HCT116 (cell line): ENCODE results near the gene PPP1R1A. TPM values are rescaled to one million over a fixed set of nuclear protein-coding genes. Genes with fewer than 3 reads are reported as not detected.

Experiments
- ATAC-seq: fragments of 200-7000 bp; cut with Tn5 transposase; 2 replicates; pipeline ENCODE4 v1.9.1; 2020; ENCODE audit warnings: mild to moderate bottlenecking, moderate library complexity
- BruUV-seq: library from RNA; stranded (reverse); fragments of 400-500 nt; replicated peaks from 2 replicates; lab custom pipeline; 2021; lab: Mats Ljungman, UMichigan
- CTCF ChIA-PET: fragments of 300-600 bp; sonication (Branson Sonifier 250); formaldehyde crosslinking; loops from one replicate; lab custom pipeline; 2021; ENCODE audit warnings: antibody characterized with exemption; lab: Charles Lee
- POLR2A ChIA-PET: fragments of 300-600, 350-600 bp; sonication (Branson Sonifier 250); formaldehyde crosslinking; loops from one replicate; lab custom pipeline; 2021; ENCODE audit warnings: antibody characterized with exemption; lab: Charles Lee
- RAD21 ChIA-PET, 2 experiments: fragments of 300-600 bp; sonication (Branson Sonifier 250); formaldehyde crosslinking; loops; one replicate each; lab custom pipeline; 2023; ENCODE audit warnings: low total read pairs in 2 of 2; ENCODE audit not compliant: uncharacterized antibody in 2 of 2, unreplicated experiment in 2 of 2, low non-redundant PET in 1 of 2; lab: Charles Lee
- DNase-seq: peaks from one replicate; pipeline ENCODE4 v3.0.0-alpha.2; 2010; ENCODE audit warnings: low read depth, low spot score
- H2AFZ ChIP-seq: fragments of 200-600 bp; shearing (Covaris generic), sonication (generic); 2 replicates; pipeline ENCODE4 v1.6.1; 2017; ENCODE audit warnings: low read depth, mixed run types, mixed read lengths, antibody characterized with exemption, low read length; ENCODE audit not compliant: poor library complexity, severe bottlenecking
- H3K27ac ChIP-seq: 2 replicates; pipeline ENCODE4 v1.5.1; 2012; ENCODE audit warnings: low read depth, low read length
- H3K27me3 ChIP-seq: fragments of 200-600 bp; sonication (generic); 2 replicates; pipeline ENCODE4 v1.6.1; 2016; ENCODE audit warnings: mixed run types, low read length, mixed read lengths; ENCODE audit not compliant: insufficient read depth
- H3K36me3 ChIP-seq, 2 experiments: fragments of 200-500 bp in 1 of 2; fragments of 200-600 bp in 1 of 2; sonication (Bioruptor generic) in 1 of 2; sonication (generic) in 1 of 2; 2 replicates each; pipeline versions ENCODE4 v1.5.1 to v1.6.1; 2014 to 2016; ENCODE audit warnings: low read length in 2 of 2, inconsistent platforms in 1 of 2, mixed read lengths in 1 of 2, mixed run types in 1 of 2; ENCODE audit not compliant: insufficient read depth in 2 of 2, control insufficient read depth in 1 of 2
- H3K4me1 ChIP-seq, 2 experiments: fragments of 200-600 bp in 1 of 2; sonication (generic) in 1 of 2; 2 replicates each; pipeline versions ENCODE4 v1.5.1 to v1.6.1; 2012 to 2017; ENCODE audit warnings: low read length in 2 of 2, inconsistent platforms in 1 of 2, mild to moderate bottlenecking in 1 of 2, mixed read lengths in 1 of 2, mixed run types in 1 of 2, moderate library complexity in 1 of 2; ENCODE audit not compliant: insufficient read depth in 2 of 2, control insufficient read depth in 1 of 2
- H3K4me2 ChIP-seq: fragments of 200-600 bp; sonication (generic); 2 replicates; pipeline ENCODE4 v1.6.1; 2017; ENCODE audit warnings: mixed run types, low read length, mixed read lengths
- H3K4me3 ChIP-seq, 2 experiments: fragments of 200-600 bp in 1 of 2; sonication (generic) in 1 of 2; replicated peaks in 1 of 2; 2 replicates each; pipeline ENCODE4 v1.5.1; 2011 to 2016; ENCODE audit warnings: low read length in 2 of 2, control low read depth in 1 of 2, low read depth in 1 of 2, mild to moderate bottlenecking in 1 of 2, mixed read lengths in 1 of 2, mixed run types in 1 of 2
- H3K79me2 ChIP-seq: fragments of 200-600 bp; sonication (generic); 2 replicates; pipeline ENCODE4 v1.6.1; 2017; ENCODE audit warnings: mild to moderate bottlenecking, mixed run types, low read length, moderate library complexity, mixed read lengths; ENCODE audit not compliant: insufficient read depth
- H3K9ac ChIP-seq: fragments of 200-600 bp; sonication (generic); 2 replicates; pipeline ENCODE4 v1.6.1; 2016; ENCODE audit warnings: low read length, mixed read lengths
- H3K9me2 ChIP-seq: fragments of 200-600 bp; sonication (generic), shearing (Covaris generic); 2 replicates; pipeline ENCODE4 v1.6.1; 2017; ENCODE audit warnings: mixed run types, mild to moderate bottlenecking, moderate library complexity; ENCODE audit not compliant: insufficient read depth
- H3K9me3 ChIP-seq, 2 experiments: fragments of 200-500 bp in 1 of 2; fragments of 200-600 bp in 1 of 2; sonication (Bioruptor generic) in 1 of 2; sonication (generic) in 1 of 2; 2 replicates each; pipeline ENCODE4 v1.6.1; 2014 to 2017; ENCODE audit warnings: low read length in 2 of 2, mixed read lengths in 2 of 2, inconsistent platforms in 1 of 2, low read depth in 1 of 2, mild to moderate bottlenecking in 1 of 2, mixed run types in 1 of 2, moderate library complexity in 1 of 2; ENCODE audit not compliant: control insufficient read depth in 1 of 2, insufficient read depth in 1 of 2
- H4K20me1 ChIP-seq: fragments of 200-600 bp; sonication (generic), shearing (Covaris generic); 2 replicates; pipeline ENCODE4 v1.6.1; 2017; ENCODE audit warnings: mixed run types, mild to moderate bottlenecking, moderate library complexity; ENCODE audit not compliant: insufficient read depth
- CEBPB ChIP-seq: IDR thresholded peaks from 2 replicates; pipeline ENCODE4 v1.6.1; 2012; ENCODE audit warnings: low read depth
- EGR1 ChIP-seq: IDR thresholded peaks from 2 replicates; pipeline ENCODE4 v1.6.1; 2012; ENCODE audit warnings: low read depth
- ELF1 ChIP-seq: IDR thresholded peaks from 2 replicates; pipeline ENCODE4 v1.6.1; 2012; ENCODE audit warnings: low read depth, borderline replicate concordance
- EZH2phosphoT487 ChIP-seq: fragments of 200-600 bp; IDR thresholded peaks from 2 replicates; pipeline ENCODE4 v1.6.1; 2018; ENCODE audit warnings: antibody characterized with exemption, borderline replicate concordance
- FOSL1 ChIP-seq: IDR thresholded peaks from 2 replicates; pipeline ENCODE4 v1.6.1; 2012; ENCODE audit warnings: low read depth
- JUND ChIP-seq: IDR thresholded peaks from 2 replicates; pipeline ENCODE4 v1.6.1; 2012
- POLR2A ChIP-seq: IDR thresholded peaks from 2 replicates; pipeline ENCODE4 v1.7.0; 2011; ENCODE audit warnings: borderline replicate concordance; ENCODE audit not compliant: insufficient read depth, insufficient read length; ENCODE audit errors: extremely low read depth
- RAD21 ChIP-seq: IDR thresholded peaks from 2 replicates; pipeline ENCODE4 v1.6.1; 2012; ENCODE audit warnings: low read depth, mild to moderate bottlenecking
- TCF7L2 ChIP-seq: IDR thresholded peaks from 2 replicates; pipeline ENCODE4 v1.7.0; 2011; ENCODE audit warnings: borderline replicate concordance, inconsistent platforms; ENCODE audit not compliant: insufficient read depth, insufficient read length; ENCODE audit errors: extremely low read depth
- YY1 ChIP-seq: IDR thresholded peaks from 2 replicates; pipeline ENCODE4 v1.6.1; 2011; ENCODE audit warnings: low read length, low read depth, moderate library complexity, mild to moderate bottlenecking; ENCODE audit not compliant: insufficient replicate concordance; ENCODE audit errors: extremely low read depth
- ZNF274 ChIP-seq: fragments of 200-500 bp; sonication (Bioruptor generic); IDR thresholded peaks from 2 replicates; pipeline ENCODE4 v1.6.1; 2014; ENCODE audit warnings: mild to moderate bottlenecking, low read depth, low read length, inconsistent platforms
- intact Hi-C: fragments of 100-400 bp; cut with micrococcal nuclease; formaldehyde crosslinking; loops from 2 replicates; pipeline ENCODE4 v1.10.0; 2022
- total RNA-seq: library from RNA; stranded (reverse); gene quantifications from one replicate; pipeline ENCODE4 v1.2.1, GENCODE V29; 2021; ENCODE audit not compliant: unreplicated experiment
- TF ChIP-seq, protein P1 (sequence below): IDR thresholded peaks from 2 replicates; pipeline ENCODE4 v1.6.1; 2012
- TF ChIP-seq, protein P2 (sequence below): IDR thresholded peaks from 2 replicates; pipeline ENCODE4 v1.6.1; 2012; ENCODE audit warnings: low read depth
- TF ChIP-seq, protein P3 (sequence below): IDR thresholded peaks from 2 replicates; pipeline ENCODE4 v1.6.1; 2011; ENCODE audit warnings: mild to moderate bottlenecking, low read length, moderate library complexity; ENCODE audit not compliant: insufficient replicate concordance; ENCODE audit errors: extremely low read depth

Gene PPP1R1A
- total RNA-seq, 1 experiment from 2014 or later: 0.61 TPM

DNA sequence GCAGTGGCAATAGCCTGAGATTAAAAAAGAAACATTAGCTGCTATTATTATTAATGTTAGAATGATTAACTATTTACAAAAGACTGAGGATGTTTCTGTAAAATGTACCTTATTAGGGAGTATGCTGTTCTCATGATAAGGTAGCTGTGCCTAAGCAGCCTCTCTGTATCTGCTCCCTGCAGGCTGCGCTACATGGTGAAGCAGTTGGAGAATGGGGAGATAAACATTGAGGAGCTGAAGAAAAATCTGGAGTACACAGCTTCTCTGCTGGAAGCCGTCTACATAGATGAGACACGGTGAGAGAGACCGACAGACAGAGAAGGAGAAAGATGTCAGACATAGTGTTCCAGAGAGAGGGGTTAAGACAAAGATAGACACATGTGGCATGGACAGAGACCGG lies 21.7 kb downstream of the PPP1R1A start:
- intact Hi-C loops: no loop called here
- no peaks in the 10 kb centered on the region for H4K20me1 ChIP-seq
- no peak overlapping the region for H3K9ac ChIP-seq
- peaks cover 24% of the 10 kb centered on the region; the same call in 1 of the 2 replicates for H3K27me3 ChIP-seq
- no peaks in the 10 kb centered on the region for H3K9me3 ChIP-seq
- H2AFZ ChIP-seq: no peak overlapping the region
- DNase-seq (no peak), ATAC-seq (no peak)
- no TSS peak for BruUV-seq
- no peaks in the 10 kb centered on the region for H3K9me2 ChIP-seq
- H3K4me2 ChIP-seq: no peak overlapping the region
- RAD21 ChIA-PET: no interaction called here
- H3K36me3 ChIP-seq: no peaks in the 10 kb centered on the region
- no peaks in the 10 kb centered on the region for H3K4me1 ChIP-seq
- POLR2A ChIA-PET: no interaction called here
- no peaks in the 10 kb centered on the region for H3K79me2 ChIP-seq
- H3K27ac ChIP-seq: no peak overlapping the region
- CTCF ChIA-PET: interaction anchor here (1.8 kb wide), 1 partner anchor 13 kb away, joined by 9 read pairs; no protein-coding TSS in a partner anchor
- TF ChIP-seq FOSL1 (no peak), TCF7L2 (no peak), YY1 (no peak), ELF1 (no peak), CEBPB (no peak), RAD21 (no peak), EGR1 (no peak), JUND (no peak), ZNF274 (no peak), POLR2A (no peak), EZH2phosphoT487 (no peak)
- TF ChIP-seq, protein P1, sequence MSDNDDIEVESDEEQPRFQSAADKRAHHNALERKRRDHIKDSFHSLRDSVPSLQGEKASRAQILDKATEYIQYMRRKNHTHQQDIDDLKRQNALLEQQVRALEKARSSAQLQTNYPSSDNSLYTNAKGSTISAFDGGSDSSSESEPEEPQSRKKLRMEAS: no peak
- TF ChIP-seq, protein P2, sequence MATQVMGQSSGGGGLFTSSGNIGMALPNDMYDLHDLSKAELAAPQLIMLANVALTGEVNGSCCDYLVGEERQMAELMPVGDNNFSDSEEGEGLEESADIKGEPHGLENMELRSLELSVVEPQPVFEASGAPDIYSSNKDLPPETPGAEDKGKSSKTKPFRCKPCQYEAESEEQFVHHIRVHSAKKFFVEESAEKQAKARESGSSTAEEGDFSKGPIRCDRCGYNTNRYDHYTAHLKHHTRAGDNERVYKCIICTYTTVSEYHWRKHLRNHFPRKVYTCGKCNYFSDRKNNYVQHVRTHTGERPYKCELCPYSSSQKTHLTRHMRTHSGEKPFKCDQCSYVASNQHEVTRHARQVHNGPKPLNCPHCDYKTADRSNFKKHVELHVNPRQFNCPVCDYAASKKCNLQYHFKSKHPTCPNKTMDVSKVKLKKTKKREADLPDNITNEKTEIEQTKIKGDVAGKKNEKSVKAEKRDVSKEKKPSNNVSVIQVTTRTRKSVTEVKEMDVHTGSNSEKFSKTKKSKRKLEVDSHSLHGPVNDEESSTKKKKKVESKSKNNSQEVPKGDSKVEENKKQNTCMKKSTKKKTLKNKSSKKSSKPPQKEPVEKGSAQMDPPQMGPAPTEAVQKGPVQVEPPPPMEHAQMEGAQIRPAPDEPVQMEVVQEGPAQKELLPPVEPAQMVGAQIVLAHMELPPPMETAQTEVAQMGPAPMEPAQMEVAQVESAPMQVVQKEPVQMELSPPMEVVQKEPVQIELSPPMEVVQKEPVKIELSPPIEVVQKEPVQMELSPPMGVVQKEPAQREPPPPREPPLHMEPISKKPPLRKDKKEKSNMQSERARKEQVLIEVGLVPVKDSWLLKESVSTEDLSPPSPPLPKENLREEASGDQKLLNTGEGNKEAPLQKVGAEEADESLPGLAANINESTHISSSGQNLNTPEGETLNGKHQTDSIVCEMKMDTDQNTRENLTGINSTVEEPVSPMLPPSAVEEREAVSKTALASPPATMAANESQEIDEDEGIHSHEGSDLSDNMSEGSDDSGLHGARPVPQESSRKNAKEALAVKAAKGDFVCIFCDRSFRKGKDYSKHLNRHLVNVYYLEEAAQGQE: no peak
- TF ChIP-seq, protein P3, sequence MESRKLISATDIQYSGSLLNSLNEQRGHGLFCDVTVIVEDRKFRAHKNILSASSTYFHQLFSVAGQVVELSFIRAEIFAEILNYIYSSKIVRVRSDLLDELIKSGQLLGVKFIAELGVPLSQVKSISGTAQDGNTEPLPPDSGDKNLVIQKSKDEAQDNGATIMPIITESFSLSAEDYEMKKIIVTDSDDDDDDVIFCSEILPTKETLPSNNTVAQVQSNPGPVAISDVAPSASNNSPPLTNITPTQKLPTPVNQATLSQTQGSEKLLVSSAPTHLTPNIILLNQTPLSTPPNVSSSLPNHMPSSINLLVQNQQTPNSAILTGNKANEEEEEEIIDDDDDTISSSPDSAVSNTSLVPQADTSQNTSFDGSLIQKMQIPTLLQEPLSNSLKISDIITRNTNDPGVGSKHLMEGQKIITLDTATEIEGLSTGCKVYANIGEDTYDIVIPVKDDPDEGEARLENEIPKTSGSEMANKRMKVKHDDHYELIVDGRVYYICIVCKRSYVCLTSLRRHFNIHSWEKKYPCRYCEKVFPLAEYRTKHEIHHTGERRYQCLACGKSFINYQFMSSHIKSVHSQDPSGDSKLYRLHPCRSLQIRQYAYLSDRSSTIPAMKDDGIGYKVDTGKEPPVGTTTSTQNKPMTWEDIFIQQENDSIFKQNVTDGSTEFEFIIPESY: no peak
- no peak overlapping the region for H3K4me3 ChIP-seq
